ENCODE results near the gene NUDT22. TPM values are rescaled to one million over a fixed set of nuclear protein-coding genes. Genes with fewer than 3 reads are reported as not detected.
A peak's percentile ranks its signal among the peaks of the same experiment; 100 is the strongest.

Gene NUDT22
- total and polyA plus RNA-seq, 2 of the 4 experiments (the other 2 are of a cell fraction), result 21.3 to 44.6 TPM

DNA sequence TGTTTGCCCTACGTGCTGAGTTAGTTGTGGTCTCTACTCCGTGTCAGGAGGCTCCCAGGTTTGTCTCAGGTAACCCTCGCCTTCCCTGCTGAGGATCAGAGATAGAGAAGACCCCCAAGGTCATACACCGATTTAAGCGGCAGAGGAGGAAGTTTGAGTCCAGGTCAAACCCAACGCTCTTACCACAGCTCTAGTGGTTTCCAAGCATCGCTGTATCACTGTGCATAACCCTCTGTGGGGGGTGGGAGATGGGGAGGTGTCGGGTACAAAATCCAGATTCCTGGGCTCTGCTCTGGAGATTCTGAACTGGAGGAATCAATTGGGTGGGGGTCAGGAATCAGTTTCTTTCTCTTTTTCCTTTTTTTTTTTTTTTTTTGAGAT, 4.9 kb downstream of the NUDT22 start:
- no peak overlapping the region for H2BK15ac ChIP-seq (ENCODE audit: low read depth, low read length)
- H2BK120ac ChIP-seq (ENCODE audit: low read depth, low read length), result no peak overlapping the region
- H4K5ac ChIP-seq (ENCODE audit: low read depth, low read length), result peak overlapping the region; percentile 78
- peak overlapping the region; percentile 97 for H3K4ac ChIP-seq (ENCODE audit: low read depth, low read length)
- no peak for ATAC-seq (ENCODE audit: low read depth)
- dilution Hi-C loops (cut with HindIII; ENCODE audit: low sequenced_read_pairs, unreplicated experiment) (no loop called here), intact Hi-C loops (cut with micrococcal nuclease) (loop anchor here (1.0 kb wide), 2 partner anchors 38 to 73 kb away; no protein-coding TSS in a partner anchor), in situ Hi-C loops (cut with MboI; ENCODE audit: low sequenced_read_pairs) (no loop called here)
- H2AK9ac ChIP-seq (replicated peaks; ENCODE audit: low read depth, low read length, poor library complexity), result peak overlapping the region; percentile 99
- POLR2A ChIA-PET (ENCODE audit: unreplicated experiment), result no interaction called here
- no TSS peak for BruUV-seq (replicated peaks)
- no CpG with 5 or more reads among the region's 8 CpGs for WGBS, 2 experiments (ENCODE audit: extremely low coverage in 2 of 2, insufficient read length in 1 of 2)
- H3K36me3 ChIP-seq (ENCODE audit: control insufficient read depth, insufficient read depth, low read length), result peaks cover under 1% of the 10 kb centered on the region; the same call in 1 of the 2 replicates
- H3K18ac ChIP-seq (ENCODE audit: low read depth, low read length), result no peak overlapping the region
- peaks cover 28 to 77% of the 10 kb centered on the region in 2 experiments for H3K79me1 ChIP-seq (ENCODE audit: low read depth in 1 of 2, low read length in 2 of 2)
- DNase-seq, result no peak
- H3K9ac ChIP-seq (ENCODE audit: low read depth, low read length), result peak overlapping the region; percentile 74
- H2AFZ ChIP-seq (replicated peaks; ENCODE audit: low read length, poor library complexity), result peak overlapping the region; percentile 98
- H3K56ac ChIP-seq (ENCODE audit: extremely low read depth, insufficient read depth, low read length), result no peak overlapping the region
- peak overlapping the region; percentile 51; the same call in 1 of the 2 replicates for H3K27ac ChIP-seq (ENCODE audit: insufficient read depth, low read length)
- H3K23ac ChIP-seq (ENCODE audit: low read depth, low read length), result peak overlapping the region; percentile 82
- H3K27me3 ChIP-seq (ENCODE audit: control insufficient read depth, insufficient read depth, low read length), result no peaks in the 10 kb centered on the region
- H3K4me1 ChIP-seq (ENCODE audit: control insufficient read depth, insufficient read depth, low read length), result peaks cover 23% of the 10 kb centered on the region
- peak overlapping the region; percentile 88 to 93 for H4K8ac ChIP-seq (ENCODE audit: low read depth in 2 of 2, low read length in 2 of 2)
- peak overlapping the region; percentile 99 for H3K14ac ChIP-seq (replicated peaks; ENCODE audit: low read depth, low read length)
- no peaks in the 10 kb centered on the region for H3K9me3 ChIP-seq (ENCODE audit: control insufficient read depth, insufficient read depth, low read length)
- H2BK5ac ChIP-seq (ENCODE audit: low read depth, low read length, poor library complexity, severe bottlenecking), result no peak overlapping the region
- H2AK5ac ChIP-seq (ENCODE audit: low read depth, low read length), result peak overlapping the region; percentile 74
- CTCF ChIA-PET, result no interaction called here
- no peak for TF ChIP-seq CEBPB (IDR thresholded peaks at IDR 0.05; ENCODE audit: low read depth, low read length)
- no peak for TF ChIP-seq FOS (IDR thresholded peaks at IDR 0.05; ENCODE audit: low read depth, low read length)
- TF ChIP-seq MAZ (IDR thresholded peaks at IDR 0.05; ENCODE audit: borderline replicate concordance, low read depth, low read length), result no peak
- no peak for TF ChIP-seq SMC3 (IDR thresholded peaks at IDR 0.05; ENCODE audit: low read depth, low read length)
- TF ChIP-seq MAFK (IDR thresholded peaks at IDR 0.05; ENCODE audit: low read depth, low read length), result no peak
- TF ChIP-seq, protein P1, sequence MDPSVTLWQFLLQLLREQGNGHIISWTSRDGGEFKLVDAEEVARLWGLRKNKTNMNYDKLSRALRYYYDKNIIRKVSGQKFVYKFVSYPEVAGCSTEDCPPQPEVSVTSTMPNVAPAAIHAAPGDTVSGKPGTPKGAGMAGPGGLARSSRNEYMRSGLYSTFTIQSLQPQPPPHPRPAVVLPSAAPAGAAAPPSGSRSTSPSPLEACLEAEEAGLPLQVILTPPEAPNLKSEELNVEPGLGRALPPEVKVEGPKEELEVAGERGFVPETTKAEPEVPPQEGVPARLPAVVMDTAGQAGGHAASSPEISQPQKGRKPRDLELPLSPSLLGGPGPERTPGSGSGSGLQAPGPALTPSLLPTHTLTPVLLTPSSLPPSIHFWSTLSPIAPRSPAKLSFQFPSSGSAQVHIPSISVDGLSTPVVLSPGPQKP (IDR thresholded peaks at IDR 0.05; ENCODE audit: borderline replicate concordance, low read depth, low read length), result no peak
- no peak for TF ChIP-seq RAD21 (IDR thresholded peaks at IDR 0.05; ENCODE audit: low read length)
- TF ChIP-seq POLR2A (IDR thresholded peaks at IDR 0.05; ENCODE audit: low read depth, low read length), result no peak
- TF ChIP-seq MXI1 (IDR thresholded peaks at IDR 0.05; ENCODE audit: borderline replicate concordance, low read depth, low read length), result no peak
- no peak for TF ChIP-seq CHD1 (IDR thresholded peaks at IDR 0.05; ENCODE audit: low read depth, low read length)
- no peak for TF ChIP-seq RCOR1 (IDR thresholded peaks at IDR 0.05; ENCODE audit: insufficient replicate concordance, low read length)
- no peak for TF ChIP-seq RFX5 (IDR thresholded peaks at IDR 0.05; ENCODE audit: low read depth, low read length)
- TF ChIP-seq, protein P2, sequence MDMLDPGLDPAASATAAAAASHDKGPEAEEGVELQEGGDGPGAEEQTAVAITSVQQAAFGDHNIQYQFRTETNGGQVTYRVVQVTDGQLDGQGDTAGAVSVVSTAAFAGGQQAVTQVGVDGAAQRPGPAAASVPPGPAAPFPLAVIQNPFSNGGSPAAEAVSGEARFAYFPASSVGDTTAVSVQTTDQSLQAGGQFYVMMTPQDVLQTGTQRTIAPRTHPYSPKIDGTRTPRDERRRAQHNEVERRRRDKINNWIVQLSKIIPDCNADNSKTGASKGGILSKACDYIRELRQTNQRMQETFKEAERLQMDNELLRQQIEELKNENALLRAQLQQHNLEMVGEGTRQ (IDR thresholded peaks at IDR 0.05; ENCODE audit: low read depth, low read length), result no peak
- TF ChIP-seq, protein P3, sequence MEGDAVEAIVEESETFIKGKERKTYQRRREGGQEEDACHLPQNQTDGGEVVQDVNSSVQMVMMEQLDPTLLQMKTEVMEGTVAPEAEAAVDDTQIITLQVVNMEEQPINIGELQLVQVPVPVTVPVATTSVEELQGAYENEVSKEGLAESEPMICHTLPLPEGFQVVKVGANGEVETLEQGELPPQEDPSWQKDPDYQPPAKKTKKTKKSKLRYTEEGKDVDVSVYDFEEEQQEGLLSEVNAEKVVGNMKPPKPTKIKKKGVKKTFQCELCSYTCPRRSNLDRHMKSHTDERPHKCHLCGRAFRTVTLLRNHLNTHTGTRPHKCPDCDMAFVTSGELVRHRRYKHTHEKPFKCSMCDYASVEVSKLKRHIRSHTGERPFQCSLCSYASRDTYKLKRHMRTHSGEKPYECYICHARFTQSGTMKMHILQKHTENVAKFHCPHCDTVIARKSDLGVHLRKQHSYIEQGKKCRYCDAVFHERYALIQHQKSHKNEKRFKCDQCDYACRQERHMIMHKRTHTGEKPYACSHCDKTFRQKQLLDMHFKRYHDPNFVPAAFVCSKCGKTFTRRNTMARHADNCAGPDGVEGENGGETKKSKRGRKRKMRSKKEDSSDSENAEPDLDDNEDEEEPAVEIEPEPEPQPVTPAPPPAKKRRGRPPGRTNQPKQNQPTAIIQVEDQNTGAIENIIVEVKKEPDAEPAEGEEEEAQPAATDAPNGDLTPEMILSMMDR (conservative IDR thresholded peaks at IDR 0.05; ENCODE audit: low read depth, low read length), result no peak
- TF ChIP-seq BHLHE40 (IDR thresholded peaks at IDR 0.05; ENCODE audit: low read depth, low read length), result no peak
- H4K20me1 ChIP-seq (ENCODE audit: insufficient read depth, low read length), result no peaks in the 10 kb centered on the region; the same call in 1 of the 2 replicates
- H2BK20ac ChIP-seq (ENCODE audit: low read depth, low read length), result no peak overlapping the region
- peak overlapping the region; percentile 84 for H3K4me2 ChIP-seq (ENCODE audit: low read depth, low read length)
- H4K91ac ChIP-seq (ENCODE audit: insufficient read depth, low read depth, low read length), result peak overlapping the region; percentile 67
- H3K9me1 ChIP-seq (ENCODE audit: insufficient read depth, low read length), result peaks cover 10% of the 10 kb centered on the region
- H3K4me3 ChIP-seq (ENCODE audit: insufficient read depth, low read depth, low read length), result peak overlapping the region; percentile 83

All from IMR-90 (cell line).